Neural progenitor cell (in vitro differentiated cells): ENCODE measurements around the gene MRPL57. TPM values are rescaled to one million over a fixed set of nuclear protein-coding genes. Genes with fewer than 3 reads are reported as not detected.
"Not testable (repeated sequence)": the region's sequence is repeated elsewhere in the genome, so short reads cannot be mapped to it uniquely, and the experiment has no call there.

Experiments
- DNase-seq: peaks from one replicate; pipeline ENCODE4 v3.0.0-alpha.2; 2016; ENCODE audit warnings: low spot score
- H2AFZ ChIP-seq: fragments of 200-600 bp; sonication (generic); replicated peaks from 2 replicates; pipeline ENCODE4 v1.6.1; 2016; ENCODE audit warnings: antibody characterized with exemption
- H3F3A ChIP-seq: fragments of 200-600 bp; sonication (generic); 2 replicates; pipeline ENCODE4 v1.6.1; 2016; ENCODE audit warnings: antibody characterized with exemption, low read depth
- H3K27ac ChIP-seq: fragments of 200-600 bp; sonication (generic); 2 replicates; pipeline ENCODE4 v1.5.1; 2016; ENCODE audit warnings: mild to moderate bottlenecking
- H3K27me3 ChIP-seq: fragments of 200-600 bp; sonication (generic); 2 replicates; pipeline ENCODE4 v1.6.1; 2016; ENCODE audit warnings: mild to moderate bottlenecking, moderate library complexity
- H3K36me3 ChIP-seq: fragments of 200-600 bp; sonication (generic); 2 replicates; pipeline ENCODE4 v1.5.1; 2016
- H3K4me1 ChIP-seq: fragments of 200-600 bp; sonication (generic); 2 replicates; pipeline ENCODE4 v1.6.1; 2016; ENCODE audit warnings: mixed run types
- H3K4me2 ChIP-seq: fragments of 200-600 bp; sonication (generic); 2 replicates; pipeline ENCODE4 v1.6.1; 2016
- H3K4me3 ChIP-seq: fragments of 200-600 bp; sonication (generic); 2 replicates; pipeline ENCODE4 v1.5.1; 2016
- H3K79me2 ChIP-seq: fragments of 200-600 bp; sonication (generic); 2 replicates; pipeline ENCODE4 v1.6.1; 2016; ENCODE audit warnings: low read depth
- H3K9ac ChIP-seq: fragments of 200-600 bp; sonication (generic); 2 replicates; pipeline ENCODE4 v1.6.1; 2016
- H3K9me3 ChIP-seq: fragments of 200-600 bp; sonication (generic); 2 replicates; pipeline ENCODE4 v1.5.1; 2016; ENCODE audit warnings: low read depth
- H4K20me1 ChIP-seq: fragments of 200-600 bp; sonication (generic); 2 replicates; pipeline ENCODE4 v1.6.1; 2016; ENCODE audit warnings: low read depth
- H3K27ac Mint-ChIP-seq: 3 replicates; pipeline ENCODE4 v1.8.0; 2021; ENCODE audit warnings: mixed read lengths
- H3K27me3 Mint-ChIP-seq: 2 replicates; pipeline ENCODE4 v1.8.0; 2022; ENCODE audit warnings: low read depth, mild to moderate bottlenecking, inconsistent platforms, moderate library complexity, mixed read lengths; ENCODE audit not compliant: insufficient read depth
- H3K36me3 Mint-ChIP-seq: 3 replicates; pipeline ENCODE4 v1.8.0; 2021; ENCODE audit warnings: mixed read lengths
- H3K4me1 Mint-ChIP-seq: 3 replicates; pipeline ENCODE4 v1.8.0; 2021; ENCODE audit warnings: mixed read lengths
- H3K4me3 Mint-ChIP-seq: 3 replicates; pipeline ENCODE4 v1.8.0; 2021; ENCODE audit warnings: mild to moderate bottlenecking, moderate library complexity, mixed read lengths
- H3K9me3 Mint-ChIP-seq: 3 replicates; pipeline ENCODE4 v1.8.0; 2020; ENCODE audit warnings: mixed read lengths
- EZH2 ChIP-seq: fragments of 200-600 bp; sonication (generic); IDR thresholded peaks from 2 replicates; pipeline ENCODE4 v1.6.1; 2017; ENCODE audit warnings: antibody characterized with exemption, mild to moderate bottlenecking, moderate library complexity
- EZH2phosphoT487 ChIP-seq: fragments of 200-600 bp; sonication (generic); IDR thresholded peaks from 2 replicates; pipeline ENCODE4 v1.6.1; 2017; ENCODE audit warnings: antibody characterized with exemption
- total RNA-seq: library from RNA; depleted of rRNA; stranded (reverse); fragments of >200 nt; gene quantifications from 2 replicates; pipeline ENCODE4 v1.2.3, GENCODE V29; 2015; ENCODE audit warnings: low replicate concordance
- TF ChIP-seq, protein P1 (sequence below): fragments of 200-600 bp; sonication (generic); IDR thresholded peaks from 2 replicates; pipeline ENCODE4 v1.5.1; 2017; ENCODE audit warnings: antibody characterized with exemption, mild to moderate bottlenecking

MRPL57 gene
- total RNA-seq, 1 donor from 2014 or later = 11.4 TPM

DNA sequence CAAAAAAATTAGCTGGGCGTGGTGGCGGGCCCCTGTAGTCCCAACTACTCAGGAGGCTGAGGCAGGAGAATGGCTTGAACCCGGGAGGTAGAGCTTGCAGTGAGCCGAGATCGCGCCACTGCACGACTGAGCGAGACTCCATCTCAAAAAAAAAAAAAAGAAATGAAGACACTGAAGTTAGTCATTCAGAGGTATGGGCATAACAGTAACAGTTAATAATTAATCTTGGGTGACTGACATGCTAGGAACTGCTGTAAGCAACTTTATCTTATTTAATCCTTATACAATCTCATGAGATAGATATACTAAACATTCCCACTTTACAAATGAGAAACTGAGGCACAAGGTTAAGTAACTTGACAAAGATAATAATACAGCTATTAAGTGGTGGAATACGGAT, 5.0 kb upstream of the MRPL57 start:
- Mint-ChIP-seq H3K27ac (no peak overlapping the region), H3K36me3 (peaks cover 19% of the 10 kb centered on the region), H3K27me3 (no peaks in the 10 kb centered on the region), H3K4me1 (peaks cover 2% of the 10 kb centered on the region), H3K4me3 (no peak overlapping the region), H3K9me3 (no peaks in the 10 kb centered on the region)
- TF ChIP-seq, protein P1, sequence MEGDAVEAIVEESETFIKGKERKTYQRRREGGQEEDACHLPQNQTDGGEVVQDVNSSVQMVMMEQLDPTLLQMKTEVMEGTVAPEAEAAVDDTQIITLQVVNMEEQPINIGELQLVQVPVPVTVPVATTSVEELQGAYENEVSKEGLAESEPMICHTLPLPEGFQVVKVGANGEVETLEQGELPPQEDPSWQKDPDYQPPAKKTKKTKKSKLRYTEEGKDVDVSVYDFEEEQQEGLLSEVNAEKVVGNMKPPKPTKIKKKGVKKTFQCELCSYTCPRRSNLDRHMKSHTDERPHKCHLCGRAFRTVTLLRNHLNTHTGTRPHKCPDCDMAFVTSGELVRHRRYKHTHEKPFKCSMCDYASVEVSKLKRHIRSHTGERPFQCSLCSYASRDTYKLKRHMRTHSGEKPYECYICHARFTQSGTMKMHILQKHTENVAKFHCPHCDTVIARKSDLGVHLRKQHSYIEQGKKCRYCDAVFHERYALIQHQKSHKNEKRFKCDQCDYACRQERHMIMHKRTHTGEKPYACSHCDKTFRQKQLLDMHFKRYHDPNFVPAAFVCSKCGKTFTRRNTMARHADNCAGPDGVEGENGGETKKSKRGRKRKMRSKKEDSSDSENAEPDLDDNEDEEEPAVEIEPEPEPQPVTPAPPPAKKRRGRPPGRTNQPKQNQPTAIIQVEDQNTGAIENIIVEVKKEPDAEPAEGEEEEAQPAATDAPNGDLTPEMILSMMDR = no peak
- TF ChIP-seq EZH2phosphoT487 (no peak), EZH2 (no peak)
- Histone ChIP-seq H3K79me2 (peaks cover 61% of the 10 kb centered on the region), H3F3A (no peaks in the 10 kb centered on the region), H4K20me1 (peaks cover 5% of the 10 kb centered on the region), H3K9me3 (no peaks in the 10 kb centered on the region), H3K4me1 (no peaks in the 10 kb centered on the region), H2AFZ (no peak overlapping the region), H3K4me2 (no peak overlapping the region), H3K4me3 (no peak overlapping the region), H3K27me3 (no peaks in the 10 kb centered on the region), H3K36me3 (peaks cover 4% of the 10 kb centered on the region), H3K9ac (no peak overlapping the region), H3K27ac (no peak overlapping the region)
- DNase-seq = no peak

DNA sequence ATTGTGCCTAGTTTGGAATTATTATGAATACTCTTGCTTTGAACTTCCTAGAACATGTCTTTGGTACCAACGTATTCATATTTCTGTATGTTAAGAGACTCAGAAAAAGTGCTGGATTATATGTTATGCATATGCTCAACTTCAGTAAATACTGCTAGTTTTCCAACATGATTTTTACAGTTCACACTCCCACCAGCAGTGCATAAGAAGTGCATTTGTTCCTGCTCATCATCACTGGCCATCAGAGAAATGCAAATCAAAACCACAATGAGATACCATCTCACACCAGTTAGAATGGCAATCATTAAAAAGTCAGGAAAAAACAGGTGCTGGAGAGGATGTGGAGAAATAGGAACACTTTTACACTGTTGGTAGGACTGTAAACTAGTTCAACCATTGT, 2.7 kb upstream of the MRPL57 start:
- not testable (repeated sequence) for H3K4me1 ChIP-seq

DNA sequence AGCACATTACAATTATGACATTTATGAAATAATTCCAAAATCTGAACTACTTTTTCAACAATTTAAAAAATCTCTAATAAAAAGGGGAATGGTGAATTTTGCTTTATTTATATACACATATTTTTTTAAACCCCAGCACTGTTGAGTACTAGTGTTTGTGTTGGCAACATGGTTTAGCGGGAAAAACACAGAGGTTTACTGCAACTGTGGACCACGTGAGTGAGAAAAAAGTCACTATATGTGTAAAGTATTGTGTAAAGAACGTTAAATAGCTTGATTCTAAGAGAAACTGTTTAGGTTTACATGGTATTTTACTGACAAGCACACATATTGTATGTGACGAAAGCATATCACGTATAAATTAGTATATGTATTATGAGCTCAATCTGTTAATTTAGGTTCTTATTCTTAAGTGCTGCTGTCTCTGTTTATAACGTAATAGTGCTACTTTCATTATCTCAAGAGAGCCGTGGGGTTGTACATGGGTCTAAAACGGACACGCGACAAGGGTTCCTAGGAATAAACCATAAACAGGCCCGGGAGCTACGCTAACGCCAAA, 723 bp upstream of the MRPL57 start:
- H3K27ac Mint-ChIP-seq = no peak overlapping the region
- peaks cover 6% of the 10 kb centered on the region for H3F3A ChIP-seq
- H2AFZ ChIP-seq = peak overlapping the region; percentile 77
- no peaks in the 10 kb centered on the region for H3K27me3 Mint-ChIP-seq
- peaks cover 13% of the 10 kb centered on the region for H3K4me1 Mint-ChIP-seq
- peaks cover 5% of the 10 kb centered on the region for H4K20me1 ChIP-seq
- H3K9me3 ChIP-seq = no peaks in the 10 kb centered on the region
- H3K27me3 ChIP-seq = no peaks in the 10 kb centered on the region
- peak overlapping the region; percentile 89 for H3K4me2 ChIP-seq
- H3K27ac ChIP-seq = no peak overlapping the region
- H3K36me3 Mint-ChIP-seq = peaks cover 16% of the 10 kb centered on the region
- TF ChIP-seq EZH2 (no peak), EZH2phosphoT487 (no peak)
- TF ChIP-seq, protein P1 = no peak
- peak overlapping the region; percentile 72 for H3K4me3 ChIP-seq
- no peaks in the 10 kb centered on the region for H3K9me3 Mint-ChIP-seq
- H3K36me3 ChIP-seq = no peaks in the 10 kb centered on the region
- peaks cover 69% of the 10 kb centered on the region for H3K79me2 ChIP-seq
- H3K4me3 Mint-ChIP-seq = peak overlapping the region; percentile 97
- peaks cover 4% of the 10 kb centered on the region for H3K4me1 ChIP-seq
- peak overlapping the region; percentile 85 for H3K9ac ChIP-seq
- no peak for DNase-seq

More for the DNA sequence above, 2.7 kb upstream of the MRPL57 start:
- H3K27me3 ChIP-seq, H3K4me3 Mint-ChIP-seq, H3K27me3 Mint-ChIP-seq, H3K4me2 ChIP-seq, H3K27ac Mint-ChIP-seq, H3K9me3 ChIP-seq, H2AFZ ChIP-seq, H3K9ac ChIP-seq, H3K27ac ChIP-seq, H3K36me3 ChIP-seq, H3K4me3 ChIP-seq, H3F3A ChIP-seq, H4K20me1 ChIP-seq, DNase-seq, H3K9me3 Mint-ChIP-seq: not testable (repeated sequence)
- H3K79me2 ChIP-seq = peaks cover 78% of the 10 kb centered on the region
- H3K36me3 Mint-ChIP-seq = peaks cover 18% of the 10 kb centered on the region
- peaks cover 11% of the 10 kb centered on the region for H3K4me1 Mint-ChIP-seq

DNA sequence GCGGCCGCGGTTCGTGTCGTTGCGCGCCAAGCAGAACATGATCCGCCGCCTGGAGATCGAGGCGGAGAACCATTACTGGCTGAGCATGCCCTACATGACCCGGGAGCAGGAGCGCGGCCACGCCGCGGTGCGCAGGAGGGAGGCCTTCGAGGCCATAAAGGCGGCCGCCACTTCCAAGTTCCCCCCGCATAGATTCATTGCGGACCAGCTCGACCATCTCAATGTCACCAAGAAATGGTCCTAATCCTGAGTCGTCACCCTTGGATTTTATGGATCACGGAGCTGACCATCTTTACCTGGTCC, 475 bp downstream of the MRPL57 start:
- H3K27me3 Mint-ChIP-seq = no peaks in the 10 kb centered on the region
- H3K36me3 Mint-ChIP-seq = peaks cover 20% of the 10 kb centered on the region
- H3K27ac Mint-ChIP-seq = peak overlapping the region; percentile 74
- Histone ChIP-seq H3K4me1 (peaks cover 4% of the 10 kb centered on the region), H3K4me2 (peak overlapping the region; percentile 89), H3K27ac (peak overlapping the region; percentile 90), H3K9ac (peak overlapping the region; percentile 85), H2AFZ (peak overlapping the region; percentile 77), H3K4me3 (peak overlapping the region; percentile 72), H3K36me3 (no peaks in the 10 kb centered on the region), H3K79me2 (peaks cover 64% of the 10 kb centered on the region), H4K20me1 (peaks cover 5% of the 10 kb centered on the region), H3K9me3 (no peaks in the 10 kb centered on the region), H3K27me3 (no peaks in the 10 kb centered on the region), H3F3A (peaks cover 6% of the 10 kb centered on the region)
- H3K9me3 Mint-ChIP-seq = no peaks in the 10 kb centered on the region
- DNase-seq = no peak
- H3K4me1 Mint-ChIP-seq = peaks cover 13% of the 10 kb centered on the region
- TF ChIP-seq, protein P1 = no peak
- TF ChIP-seq EZH2 (no peak), EZH2phosphoT487 (peak; percentile 5)
- peak overlapping the region; percentile 97 for H3K4me3 Mint-ChIP-seq
